Karpas-422 (cell line): ENCODE measurements around the gene ZYG11A. TPM values are rescaled to one million over a fixed set of nuclear protein-coding genes. Genes with fewer than 3 reads are reported as not detected.

Experiments
- DNase-seq: peaks from one replicate; pipeline ENCODE4 v3.0.0-alpha.2; 2015
- H2AFZ ChIP-seq: fragments of 200-600 bp; sonication (generic); 2 replicates; pipeline ENCODE4 v1.6.1; 2014; ENCODE audit warnings: antibody characterized with exemption, low read length, mixed read lengths
- H3K27ac ChIP-seq: fragments of 200-600 bp; sonication (generic); 2 replicates; pipeline ENCODE4 v1.5.1; 2014; ENCODE audit warnings: mild to moderate bottlenecking, low read length, moderate library complexity
- H3K27me3 ChIP-seq: fragments of 200-600 bp; sonication (generic); 2 replicates; pipeline ENCODE4 v1.6.1; 2014; ENCODE audit warnings: low read length, mixed read lengths
- H3K36me3 ChIP-seq: fragments of 200-600 bp; sonication (generic); 2 replicates; pipeline ENCODE4 v1.6.1; 2014; ENCODE audit warnings: low read length, mixed read lengths; ENCODE audit not compliant: insufficient read depth
- H3K4me1 ChIP-seq: fragments of 200-600 bp; sonication (generic); 2 replicates; pipeline ENCODE4 v1.6.1; 2014; ENCODE audit warnings: mild to moderate bottlenecking, low read length, mixed read lengths
- H3K4me2 ChIP-seq: fragments of 200-600 bp; sonication (generic); 2 replicates; pipeline ENCODE4 v1.6.1; 2014; ENCODE audit warnings: low read length, low read depth, mild to moderate bottlenecking; ENCODE audit not compliant: poor library complexity, severe bottlenecking
- H3K4me3 ChIP-seq: fragments of 200-600 bp; sonication (generic); 2 replicates; pipeline ENCODE4 v1.5.1; 2014; ENCODE audit warnings: mild to moderate bottlenecking, antibody characterized with exemption, low read length, mixed read lengths
- H3K79me2 ChIP-seq: fragments of 200-600 bp; sonication (generic); 2 replicates; pipeline ENCODE4 v1.6.1; 2014; ENCODE audit warnings: mild to moderate bottlenecking, low read length, mixed read lengths
- H3K9ac ChIP-seq: fragments of 200-600 bp; sonication (generic); 2 replicates; pipeline ENCODE4 v1.6.0; 2014; ENCODE audit warnings: low read length
- H3K9me2 ChIP-seq: fragments of 200-600 bp; sonication (generic), shearing (Covaris generic); replicated peaks from 2 replicates; pipeline ENCODE4 v1.6.0; 2014; ENCODE audit warnings: mild to moderate bottlenecking, low read length, moderate library complexity; ENCODE audit not compliant: insufficient read depth
- H3K9me3 ChIP-seq: fragments of 300-700, 200-600 bp; sonication (generic); 2 replicates; pipeline ENCODE4 v1.6.1; 2014; ENCODE audit warnings: low read length, mixed read lengths
- H4K20me1 ChIP-seq: fragments of 200-600 bp; sonication (generic); 2 replicates; pipeline ENCODE4 v1.6.1; 2014; ENCODE audit warnings: mild to moderate bottlenecking, antibody characterized with exemption, low read length, low read depth; ENCODE audit not compliant: insufficient read depth
- total RNA-seq: library from RNA; depleted of rRNA; stranded (reverse); fragments of >200 nt; shearing (Covaris generic); gene quantifications from 2 replicates; pipeline ENCODE4 v1.2.3, GENCODE V29; 2014; ENCODE audit warnings: low replicate concordance

The ZYG11A gene
- total RNA-seq, 1 experiment from 2014 or later, result not detected

GRCh38 chr1:52916241-52916975 lies 73.8 kb downstream of the ZYG11A start:
- no peaks in the 10 kb centered on the region for H3K4me1 ChIP-seq
- no peaks in the 10 kb centered on the region for H3K9me3 ChIP-seq
- H3K9me2 ChIP-seq, result no peaks in the 10 kb centered on the region
- H3K27ac ChIP-seq, result no peak overlapping the region
- H3K4me3 ChIP-seq, result no peak overlapping the region
- H3K36me3 ChIP-seq, result no peaks in the 10 kb centered on the region
- no peak overlapping the region for H3K9ac ChIP-seq
- no peaks in the 10 kb centered on the region for H4K20me1 ChIP-seq
- no peak overlapping the region for H2AFZ ChIP-seq
- no peak overlapping the region for H3K4me2 ChIP-seq
- no peak for DNase-seq
- H3K79me2 ChIP-seq, result no peaks in the 10 kb centered on the region
- H3K27me3 ChIP-seq, result no peaks in the 10 kb centered on the region

- Histone ChIP-seq H4K20me1 (no peaks in the 10 kb centered on the region), H3K4me1 (no peaks in the 10 kb centered on the region), H3K4me3 (no peak overlapping the region), H3K27me3 (no peaks in the 10 kb centered on the region), H3K36me3 (no peaks in the 10 kb centered on the region), H3K79me2 (no peaks in the 10 kb centered on the region), H3K9me2 (no peaks in the 10 kb centered on the region), H3K27ac (no peak overlapping the region), H3K9ac (no peak overlapping the region), H2AFZ (no peak overlapping the region), H3K9me3 (no peaks in the 10 kb centered on the region), H3K4me2 (no peak overlapping the region)
- no peak for DNase-seq
Observed at GRCh38 chr1:52917156-52917555, 74.6 kb downstream of the ZYG11A start.

GRCh38 chr1:52917581-52917980 lies 75.0 kb downstream of the ZYG11A start:
- no peaks in the 10 kb centered on the region for H3K79me2 ChIP-seq
- no peaks in the 10 kb centered on the region for H3K9me3 ChIP-seq
- no peak overlapping the region for H3K27ac ChIP-seq
- no peaks in the 10 kb centered on the region for H3K4me1 ChIP-seq
- no peaks in the 10 kb centered on the region for H3K27me3 ChIP-seq
- no peak overlapping the region for H3K9ac ChIP-seq
- H3K4me3 ChIP-seq, result no peak overlapping the region
- H4K20me1 ChIP-seq, result no peaks in the 10 kb centered on the region
- no peaks in the 10 kb centered on the region for H3K36me3 ChIP-seq
- H2AFZ ChIP-seq, result no peak overlapping the region
- H3K9me2 ChIP-seq, result no peaks in the 10 kb centered on the region
- no peak overlapping the region for H3K4me2 ChIP-seq
- no peak for DNase-seq

DNA sequence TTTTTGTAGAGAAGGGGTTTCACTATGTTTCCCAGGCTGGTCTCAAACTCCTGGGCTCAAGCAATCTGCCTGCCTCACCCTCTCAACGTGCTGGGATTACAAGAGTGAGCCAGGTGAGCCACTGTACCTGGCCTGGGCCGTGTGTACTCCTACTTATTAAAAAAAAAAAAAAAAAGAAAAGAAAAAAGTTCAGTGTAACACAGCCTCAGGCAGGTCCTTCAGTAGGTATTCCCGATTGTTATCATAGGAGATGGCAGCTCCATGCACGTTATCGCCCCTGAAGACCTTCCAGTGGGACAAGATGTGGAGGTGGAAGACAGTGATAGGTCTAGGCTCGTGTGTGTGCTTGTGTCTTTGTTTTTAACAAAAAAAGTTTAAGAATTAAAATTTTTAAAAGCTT lies 75.6 kb downstream of the ZYG11A start:
- no peak overlapping the region for H3K27ac ChIP-seq
- no peak for DNase-seq
- H3K9me3 ChIP-seq, result no peaks in the 10 kb centered on the region

GRCh38 chr1:52919051-52919722 lies 76.6 kb downstream of the ZYG11A start:
- H3K9me3 ChIP-seq, result no peaks in the 10 kb centered on the region
- H3K27ac ChIP-seq, result no peak overlapping the region
- H3K4me3 ChIP-seq, result no peak overlapping the region
- DNase-seq, result no peak
- no peaks in the 10 kb centered on the region for H3K27me3 ChIP-seq
- no peaks in the 10 kb centered on the region for H3K79me2 ChIP-seq
- no peaks in the 10 kb centered on the region for H3K36me3 ChIP-seq
- no peaks in the 10 kb centered on the region for H4K20me1 ChIP-seq
- H3K4me2 ChIP-seq, result no peak overlapping the region
- H2AFZ ChIP-seq, result no peak overlapping the region
- no peaks in the 10 kb centered on the region for H3K4me1 ChIP-seq
- H3K9me2 ChIP-seq, result no peaks in the 10 kb centered on the region
- H3K9ac ChIP-seq, result no peak overlapping the region

More for the DNA sequence above, 75.6 kb downstream of the ZYG11A start:
- no peak overlapping the region for H3K4me2 ChIP-seq
- no peaks in the 10 kb centered on the region for H3K4me1 ChIP-seq
- no peaks in the 10 kb centered on the region for H3K36me3 ChIP-seq
- no peaks in the 10 kb centered on the region for H3K27me3 ChIP-seq
- H3K79me2 ChIP-seq, result no peaks in the 10 kb centered on the region
- H2AFZ ChIP-seq, result no peak overlapping the region
- H3K4me3 ChIP-seq, result no peak overlapping the region
- H4K20me1 ChIP-seq, result no peaks in the 10 kb centered on the region
- no peaks in the 10 kb centered on the region for H3K9me2 ChIP-seq
- H3K9ac ChIP-seq, result no peak overlapping the region

DNA sequence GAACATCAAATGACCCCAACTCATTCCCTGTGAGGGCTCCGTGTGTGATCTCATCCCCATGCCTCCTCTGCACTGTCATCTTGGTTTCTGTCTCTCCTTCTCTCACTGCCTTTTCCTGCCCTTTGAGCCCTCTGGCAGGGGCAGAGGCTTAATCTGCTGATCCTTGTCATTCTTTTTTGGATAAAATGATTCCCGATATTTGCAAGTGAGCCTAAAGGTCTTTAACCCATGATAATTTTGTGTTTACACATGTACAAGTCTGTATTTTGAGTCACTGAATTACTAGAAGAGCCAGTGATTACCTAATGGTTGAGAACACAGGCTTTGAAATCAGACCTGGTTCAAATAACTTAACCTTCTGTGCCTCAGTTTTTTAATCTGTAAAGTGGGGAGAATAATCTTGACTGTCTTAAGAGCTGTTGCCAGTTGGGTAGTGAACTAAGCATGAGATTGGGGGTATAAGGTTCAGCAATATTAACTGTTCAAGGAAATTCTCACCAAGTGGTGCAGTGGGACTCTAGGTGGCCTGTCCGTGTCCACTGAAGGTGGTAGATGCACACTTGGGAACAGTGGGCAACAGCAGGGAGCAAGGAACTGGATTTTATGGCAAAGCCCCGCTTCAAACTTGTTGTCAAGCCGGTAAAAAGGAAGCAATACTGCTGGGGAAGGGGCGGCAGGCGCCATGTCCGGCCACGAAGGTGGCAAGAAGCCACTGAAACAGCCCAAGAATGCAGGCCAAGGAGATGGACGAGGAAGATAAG lies 77.3 kb downstream of the ZYG11A start:
- Histone ChIP-seq H2AFZ (no peak overlapping the region), H3K4me3 (no peak overlapping the region), H3K27ac (no peak overlapping the region), H4K20me1 (no peaks in the 10 kb centered on the region), H3K4me2 (no peak overlapping the region), H3K9me2 (no peaks in the 10 kb centered on the region), H3K36me3 (no peaks in the 10 kb centered on the region), H3K27me3 (no peaks in the 10 kb centered on the region), H3K4me1 (no peaks in the 10 kb centered on the region), H3K9me3 (no peaks in the 10 kb centered on the region), H3K79me2 (no peaks in the 10 kb centered on the region), H3K9ac (no peak overlapping the region)
- DNase-seq, result no peak

- H2AFZ ChIP-seq, result no peak overlapping the region
- no peaks in the 10 kb centered on the region for H3K79me2 ChIP-seq
- H3K9me3 ChIP-seq, result no peaks in the 10 kb centered on the region
- no peak overlapping the region for H3K4me3 ChIP-seq
- no peaks in the 10 kb centered on the region for H3K4me1 ChIP-seq
- H3K4me2 ChIP-seq, result no peak overlapping the region
- no peaks in the 10 kb centered on the region for H3K27me3 ChIP-seq
- DNase-seq, result no peak
- H3K36me3 ChIP-seq, result no peaks in the 10 kb centered on the region
- H3K9me2 ChIP-seq, result no peaks in the 10 kb centered on the region
- no peak overlapping the region for H3K27ac ChIP-seq
- no peak overlapping the region for H3K9ac ChIP-seq
- H4K20me1 ChIP-seq, result no peaks in the 10 kb centered on the region
Observed at GRCh38 chr1:52920791-52921291, 78.3 kb downstream of the ZYG11A start.

GRCh38 chr1:52925571-52926005 lies 83.0 kb downstream of the ZYG11A start:
- H3K9me2 ChIP-seq, result no peaks in the 10 kb centered on the region
- no peaks in the 10 kb centered on the region for H4K20me1 ChIP-seq
- H3K4me3 ChIP-seq, result no peak overlapping the region
- no peaks in the 10 kb centered on the region for H3K9me3 ChIP-seq
- H3K36me3 ChIP-seq, result no peaks in the 10 kb centered on the region
- H3K27ac ChIP-seq, result no peak overlapping the region
- no peaks in the 10 kb centered on the region for H3K79me2 ChIP-seq
- no peak overlapping the region for H2AFZ ChIP-seq
- H3K4me1 ChIP-seq, result no peaks in the 10 kb centered on the region
- no peaks in the 10 kb centered on the region for H3K27me3 ChIP-seq
- no peak for DNase-seq
- H3K4me2 ChIP-seq, result no peak overlapping the region
- no peak overlapping the region for H3K9ac ChIP-seq
